Endodermal cell (in vitro differentiated cells): Measurements from ENCODE around the gene RSBN1L. TPM values are rescaled to one million over a fixed set of nuclear protein-coding genes. Genes with fewer than 3 reads are reported as not detected.

Experiments
- DNase-seq: peaks from one replicate; pipeline ENCODE4 v3.0.0-alpha.2; 2017
- H3K27ac ChIP-seq: 2 replicates; pipeline ENCODE4 v1.5.1; 2013; ENCODE audit warnings: mild to moderate bottlenecking, low read depth, low read length, moderate library complexity
- H3K27me3 ChIP-seq: 2 replicates; pipeline ENCODE4 v1.6.1; 2013; ENCODE audit warnings: mild to moderate bottlenecking, low read length, moderate library complexity; ENCODE audit not compliant: insufficient read depth, control insufficient read depth, poor library complexity, severe bottlenecking
- H3K36me3 ChIP-seq: 2 replicates; pipeline ENCODE4 v1.7.0; 2013; ENCODE audit warnings: mild to moderate bottlenecking, low read length, moderate library complexity; ENCODE audit not compliant: control insufficient read depth, insufficient read depth
- H3K4me1 ChIP-seq: one replicate; pipeline ENCODE4 v1.7.0; 2013; ENCODE audit warnings: low read length; ENCODE audit not compliant: control insufficient read depth, insufficient read depth
- H3K4me3 ChIP-seq: 2 replicates; pipeline ENCODE4 v1.5.1; 2013; ENCODE audit warnings: mild to moderate bottlenecking, low read length, moderate library complexity
- H3K9ac ChIP-seq: 2 replicates; pipeline ENCODE4 v1.6.1; 2013; ENCODE audit warnings: mild to moderate bottlenecking, low read length, moderate library complexity; ENCODE audit not compliant: poor library complexity, severe bottlenecking; ENCODE audit errors: extremely low read depth
- H3K9me3 ChIP-seq: 2 replicates; pipeline ENCODE4 v1.6.1; 2013; ENCODE audit warnings: mild to moderate bottlenecking, low read length, moderate library complexity; ENCODE audit not compliant: control insufficient read depth
- H3K27ac Mint-ChIP-seq: 2 replicates; pipeline ENCODE4 v1.8.0; 2020; ENCODE audit warnings: mixed read lengths
- H3K27me3 Mint-ChIP-seq: 2 replicates; pipeline ENCODE4 v1.8.0; 2021; ENCODE audit warnings: mild to moderate bottlenecking, mixed read lengths; ENCODE audit not compliant: insufficient read depth
- H3K36me3 Mint-ChIP-seq: 2 replicates; pipeline ENCODE4 v1.8.0; 2020; ENCODE audit warnings: low read depth, mixed read lengths
- H3K4me1 Mint-ChIP-seq: 2 replicates; pipeline ENCODE4 v1.8.0; 2020; ENCODE audit warnings: mixed read lengths
- H3K4me3 Mint-ChIP-seq: 2 replicates; pipeline ENCODE4 v1.8.0; 2020; ENCODE audit warnings: mild to moderate bottlenecking, moderate library complexity, mixed read lengths
- H3K9me3 Mint-ChIP-seq: 2 replicates; pipeline ENCODE4 v1.8.0; 2020; ENCODE audit warnings: mild to moderate bottlenecking, mixed read lengths
- WGBS, 2 experiments: methylation state at CpG; one replicate each; pipeline versions ENCODE4 v1.1.5 to v1.1.7; 2013; ENCODE audit warnings: missing lambda C conversion rate in 2 of 2, mixed read lengths in 1 of 2; ENCODE audit not compliant: insufficient coverage in 1 of 2, insufficient read length in 1 of 2; 5-methylcytosine and 5-hydroxymethylcytosine counted together
- total RNA-seq, 2 donors: library from RNA; stranded (reverse); fragmentation: NEBNext Ultra II Directional in 1 of 2; extraction: Animal tissue kit (Norgen Biotek cat#: 25700) in 1 of 2; gene quantifications; 2 replicates in 1 of 2; 3 replicates in 1 of 2; pipeline ENCODE4 v1.2.1, GENCODE V29; 2021
- TF ChIP-seq, protein P1 (sequence below): fragments of 200-600 bp; sonication (generic); conservative IDR thresholded peaks from 2 replicates; pipeline ENCODE4 v1.5.0; 2021; ENCODE audit warnings: antibody characterized with exemption, mild to moderate bottlenecking

Gene RSBN1L
- total RNA-seq, 2 donors from 2014 or later: 17.6 to 19.9 TPM

DNA sequence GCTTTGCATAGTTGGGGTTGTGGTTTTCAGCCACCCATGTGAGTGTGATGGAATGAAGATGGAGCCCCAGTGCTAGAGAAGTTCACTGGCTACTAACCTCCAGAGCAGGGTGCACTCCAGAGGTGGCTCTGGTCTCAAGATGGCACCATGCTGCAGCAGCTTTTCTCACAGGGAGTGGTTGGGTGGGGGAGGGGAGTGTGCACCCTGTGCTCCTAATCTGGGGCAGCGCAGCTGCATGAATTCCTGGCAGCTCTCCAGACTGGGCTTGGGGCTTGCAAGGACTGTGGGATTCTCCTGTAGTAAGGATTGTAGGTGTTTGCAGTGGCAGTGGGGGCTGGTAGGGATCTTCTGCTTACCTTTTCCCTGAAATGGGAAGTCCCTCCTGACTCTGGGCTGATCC, 126.0 kb downstream of the RSBN1L start:
- Mint-ChIP-seq H3K9me3 (peaks cover 57% of the 10 kb centered on the region), H3K27ac (no peak overlapping the region), H3K4me1 (no peaks in the 10 kb centered on the region), H3K4me3 (no peak overlapping the region), H3K27me3 (no peaks in the 10 kb centered on the region), H3K36me3 (peaks cover 46% of the 10 kb centered on the region)
- H3K4me3 ChIP-seq: no peak overlapping the region
- TF ChIP-seq, protein P1, sequence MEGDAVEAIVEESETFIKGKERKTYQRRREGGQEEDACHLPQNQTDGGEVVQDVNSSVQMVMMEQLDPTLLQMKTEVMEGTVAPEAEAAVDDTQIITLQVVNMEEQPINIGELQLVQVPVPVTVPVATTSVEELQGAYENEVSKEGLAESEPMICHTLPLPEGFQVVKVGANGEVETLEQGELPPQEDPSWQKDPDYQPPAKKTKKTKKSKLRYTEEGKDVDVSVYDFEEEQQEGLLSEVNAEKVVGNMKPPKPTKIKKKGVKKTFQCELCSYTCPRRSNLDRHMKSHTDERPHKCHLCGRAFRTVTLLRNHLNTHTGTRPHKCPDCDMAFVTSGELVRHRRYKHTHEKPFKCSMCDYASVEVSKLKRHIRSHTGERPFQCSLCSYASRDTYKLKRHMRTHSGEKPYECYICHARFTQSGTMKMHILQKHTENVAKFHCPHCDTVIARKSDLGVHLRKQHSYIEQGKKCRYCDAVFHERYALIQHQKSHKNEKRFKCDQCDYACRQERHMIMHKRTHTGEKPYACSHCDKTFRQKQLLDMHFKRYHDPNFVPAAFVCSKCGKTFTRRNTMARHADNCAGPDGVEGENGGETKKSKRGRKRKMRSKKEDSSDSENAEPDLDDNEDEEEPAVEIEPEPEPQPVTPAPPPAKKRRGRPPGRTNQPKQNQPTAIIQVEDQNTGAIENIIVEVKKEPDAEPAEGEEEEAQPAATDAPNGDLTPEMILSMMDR: no peak
- no peak for DNase-seq
- H3K36me3 ChIP-seq: no peaks in the 10 kb centered on the region
- no peak overlapping the region for H3K9ac ChIP-seq
- WGBS, 2 experiments: 0% methylated on average over 1 of the region's 1 CpG; no CpG with 5 or more reads in 1 of the 2 experiments
- no peak overlapping the region for H3K27ac ChIP-seq
- no peaks in the 10 kb centered on the region for H3K27me3 ChIP-seq
- H3K9me3 ChIP-seq: peaks cover 34% of the 10 kb centered on the region
- no peaks in the 10 kb centered on the region for H3K4me1 ChIP-seq

DNA sequence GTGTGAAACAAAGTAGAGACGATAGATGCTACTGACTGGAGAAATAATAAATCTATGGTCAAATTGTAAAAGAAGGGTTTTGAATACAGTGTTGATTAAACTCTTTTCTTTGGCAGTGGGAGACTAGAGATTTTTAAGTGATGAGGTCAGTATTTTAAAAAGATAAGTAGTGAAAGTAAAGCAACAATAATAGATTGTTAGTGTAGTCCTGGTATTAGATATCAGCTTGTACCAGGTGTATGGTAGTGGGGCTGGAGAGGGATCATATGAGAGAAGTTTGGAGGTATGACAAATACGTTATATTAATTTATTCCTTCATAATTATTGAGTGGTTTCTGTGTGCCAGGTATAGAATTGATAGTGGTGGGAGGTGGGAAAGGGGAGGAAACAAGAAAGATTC, 127.5 kb downstream of the RSBN1L start:
- no peak overlapping the region for H3K4me3 Mint-ChIP-seq
- H3K27me3 Mint-ChIP-seq: no peaks in the 10 kb centered on the region
- peaks cover 33% of the 10 kb centered on the region for H3K36me3 Mint-ChIP-seq
- Histone ChIP-seq H3K27ac (no peak overlapping the region), H3K4me3 (no peak overlapping the region), H3K36me3 (no peaks in the 10 kb centered on the region), H3K9me3 (peaks cover 26% of the 10 kb centered on the region), H3K9ac (no peak overlapping the region), H3K27me3 (no peaks in the 10 kb centered on the region), H3K4me1 (no peaks in the 10 kb centered on the region)
- no peak for DNase-seq
- H3K9me3 Mint-ChIP-seq: peaks cover 44% of the 10 kb centered on the region
- TF ChIP-seq, protein P1: no peak
- WGBS, 2 experiments: 93 to 100% methylated on average over 1 of the region's 2 CpGs
- H3K4me1 Mint-ChIP-seq: no peaks in the 10 kb centered on the region
- H3K27ac Mint-ChIP-seq: no peak overlapping the region

DNA sequence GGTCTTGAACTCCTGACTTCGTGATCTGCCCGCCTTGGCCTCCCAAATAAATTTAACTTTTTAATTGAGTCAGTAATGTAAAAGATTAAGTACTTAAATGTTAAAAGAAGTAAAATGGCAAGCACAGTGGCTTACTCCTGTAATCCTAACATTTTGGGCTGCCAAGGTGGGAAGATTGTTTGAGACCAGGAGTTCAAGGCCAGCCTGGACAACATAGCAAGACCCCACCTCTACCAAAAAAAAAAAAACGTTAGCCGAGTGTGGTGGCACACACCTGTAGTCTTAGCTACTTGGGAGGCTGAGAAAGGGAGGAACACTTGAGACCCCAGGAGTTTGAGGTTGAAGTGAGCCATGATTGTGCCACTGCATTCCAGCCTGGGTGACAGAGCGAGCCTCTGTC, 128.4 kb downstream of the RSBN1L start:
- no peak for DNase-seq
- no peak overlapping the region for H3K4me3 ChIP-seq
- peaks cover 36% of the 10 kb centered on the region for H3K9me3 Mint-ChIP-seq
- H3K4me3 Mint-ChIP-seq: no peak overlapping the region
- no peaks in the 10 kb centered on the region for H3K36me3 ChIP-seq
- no peak overlapping the region for H3K27ac ChIP-seq
- no peaks in the 10 kb centered on the region for H3K4me1 ChIP-seq
- H3K9ac ChIP-seq: no peak overlapping the region
- 99% methylated on average over 4 of the region's 5 CpGs; no CpG with 5 or more reads in 1 of the 2 experiments for WGBS, 2 experiments
- H3K27me3 ChIP-seq: no peaks in the 10 kb centered on the region
- TF ChIP-seq, protein P1: no peak
- H3K9me3 ChIP-seq: peaks cover 22% of the 10 kb centered on the region
- H3K36me3 Mint-ChIP-seq: peaks cover 27% of the 10 kb centered on the region
- no peak overlapping the region for H3K27ac Mint-ChIP-seq
- H3K27me3 Mint-ChIP-seq: no peaks in the 10 kb centered on the region
- no peaks in the 10 kb centered on the region for H3K4me1 Mint-ChIP-seq
